Prostate gland (tissue), 2 donors: ENCODE data around the gene KIAA0825. TPM values are rescaled to one million over a fixed set of nuclear protein-coding genes. Genes with fewer than 3 reads are reported as not detected.

Experiments used
- DNase-seq: peaks from one replicate; pipeline ENCODE4 v3.0.0-alpha.2; 2019; ENCODE audit warnings: low spot score
- H3K27ac ChIP-seq, 2 donors: fragments of 200-600 bp; sonication (generic); 2 replicates each; pipeline ENCODE4 v1.5.1; 2017 to 2019
- H3K27me3 ChIP-seq: fragments of 200-600 bp; sonication (generic); replicated peaks from 2 replicates; pipeline ENCODE4 v1.5.1; 2019; ENCODE audit not compliant: insufficient read depth
- H3K36me3 ChIP-seq, 2 donors: fragments of 200-600 bp; sonication (generic); 1 replicate in 1 of 2; 2 replicates in 1 of 2; pipeline versions ENCODE4 v1.5.1 to v1.8.1; 2017 to 2019
- H3K4me1 ChIP-seq: fragments of 200-600 bp; sonication (generic); replicated peaks from 2 replicates; pipeline ENCODE4 v1.5.1; 2019
- H3K4me3 ChIP-seq, 2 donors: fragments of 200-600 bp; sonication (generic); 2 replicates each; pipeline ENCODE4 v1.5.1; 2017 to 2019
- H3K9me3 ChIP-seq: fragments of 200-600 bp; sonication (generic); 2 replicates; pipeline ENCODE4 v1.5.1; 2017
- CTCF ChIP-seq, 4 experiments: fragments of 200-600 bp in 2 of 4; fragments of 450-650 bp in 2 of 4; sonication (generic) in 2 of 4; IDR thresholded peaks; 1 replicate in 3 of 4; 2 replicates in 1 of 4; pipeline ENCODE4 v1.5.1; 2016 to 2019; ENCODE audit warnings: antibody characterized with exemption in 4 of 4, mild to moderate bottlenecking in 2 of 4, moderate library complexity in 2 of 4
- POLR2A ChIP-seq: fragments of 450-650 bp; IDR thresholded peaks from one replicate; pipeline ENCODE4 v1.6.1; 2016; ENCODE audit warnings: antibody characterized with exemption, mild to moderate bottlenecking
- POLR2AphosphoS5 ChIP-seq: sonication (generic); formaldehyde crosslinking; IDR thresholded peaks from one replicate; pipeline ENCODE4 v1.6.1; 2017; ENCODE audit warnings: antibody characterized with exemption
- WGBS: methylation state at CpG from one replicate; pipeline ENCODE4 v1.1.5; 2018; 5-methylcytosine and 5-hydroxymethylcytosine counted together
- intact Hi-C: fragments of 100-400 bp; cut with DNase I; formaldehyde crosslinking; loops from one replicate; pipeline ENCODE4 v1.14.2; 2022
- total RNA-seq, 2 donors: library from RNA; depleted of rRNA; stranded (reverse); fragments of >200 nt; gene quantifications; one replicate each; pipeline ENCODE4 v1.1.0, GENCODE V29; 2016

Gene KIAA0825
- total RNA-seq, 2 donors from 2014 or later: 3.9 to 4.1 TPM

- intact Hi-C loops: no loop called here
Measured at GRCh38 chr5:94473936-94474335, 144.5 kb downstream of the KIAA0825 start.

GRCh38 chr5:94471521-94471920, 146.9 kb downstream of the KIAA0825 start:
- Histone ChIP-seq H3K4me3 (no peak overlapping the region), H3K27ac (no peak overlapping the region), H3K27me3 (no peaks in the 10 kb centered on the region), H3K36me3 (no peaks in the 10 kb centered on the region), H3K4me1 (no peaks in the 10 kb centered on the region), H3K9me3 (no peaks in the 10 kb centered on the region)
- no peak for DNase-seq
- 75% methylated on average over 3 of the region's 3 CpGs for WGBS
- TF ChIP-seq POLR2AphosphoS5 (no peak), CTCF (IDR thresholded peaks at IDR 0.05) (no peak), POLR2A (no peak)
- intact Hi-C loops: no loop called here

More at GRCh38 chr5:94473936-94474335, 144.5 kb downstream of the KIAA0825 start:
- no peak for DNase-seq
- TF ChIP-seq POLR2AphosphoS5 (no peak), POLR2A (no peak), CTCF (IDR thresholded peaks at IDR 0.05) (no peak)
- Histone ChIP-seq H3K27me3 (no peaks in the 10 kb centered on the region), H3K4me1 (no peaks in the 10 kb centered on the region), H3K4me3 (no peak overlapping the region), H3K9me3 (no peaks in the 10 kb centered on the region), H3K27ac (no peak overlapping the region), H3K36me3 (no peaks in the 10 kb centered on the region)

- TF ChIP-seq CTCF (IDR thresholded peaks at IDR 0.05): no peak
- no peak for TF ChIP-seq POLR2AphosphoS5
- TF ChIP-seq POLR2A: no peak
- no peak for DNase-seq
- Histone ChIP-seq H3K9me3 (no peaks in the 10 kb centered on the region), H3K27ac (no peak overlapping the region), H3K4me3 (no peak overlapping the region), H3K36me3 (no peaks in the 10 kb centered on the region), H3K27me3 (no peaks in the 10 kb centered on the region), H3K4me1 (no peaks in the 10 kb centered on the region)
- intact Hi-C loops: no loop called here
- WGBS: 72% methylated on average over 6 of the region's 6 CpGs
Measured at GRCh38 chr5:94470802-94471201, 147.6 kb downstream of the KIAA0825 start.

- 23% methylated on average over 5 of the region's 5 CpGs for WGBS
- TF ChIP-seq POLR2AphosphoS5 (no peak), POLR2A (no peak), CTCF (IDR thresholded peaks at IDR 0.05) (no peak)
- Histone ChIP-seq H3K4me3 (no peak overlapping the region), H3K9me3 (no peaks in the 10 kb centered on the region), H3K27ac (no peak overlapping the region), H3K4me1 (no peaks in the 10 kb centered on the region), H3K27me3 (no peaks in the 10 kb centered on the region), H3K36me3 (no peaks in the 10 kb centered on the region)
- intact Hi-C loops: no loop called here
- DNase-seq: no peak
Measured at GRCh38 chr5:94469894-94470329, 148.5 kb downstream of the KIAA0825 start.

GRCh38 chr5:94467954-94468930, 150.2 kb downstream of the KIAA0825 start:
- TF ChIP-seq POLR2AphosphoS5 (no peak), CTCF (IDR thresholded peaks at IDR 0.05) (no peak), POLR2A (no peak)
- H3K27me3 ChIP-seq: no peaks in the 10 kb centered on the region
- H3K36me3 ChIP-seq: no peaks in the 10 kb centered on the region
- intact Hi-C loops: no loop called here
- WGBS: 75% methylated on average over 5 of the region's 5 CpGs
- no peaks in the 10 kb centered on the region for H3K4me1 ChIP-seq
- no peak overlapping the region for H3K4me3 ChIP-seq
- no peak for DNase-seq
- H3K9me3 ChIP-seq: no peaks in the 10 kb centered on the region
- H3K27ac ChIP-seq: no peak overlapping the region
